HS-5 (cell line): ENCODE data around the gene STX1A.

Experiments used
- DNase-seq: peaks from one replicate; pipeline ENCODE4 v3.0.0-alpha.2; 2012; ENCODE audit warnings: low read depth

The STX1A gene

GRCh38 chr7:73707045-73707631, 12.3 kb downstream of the STX1A start:
- DNase-seq, result no peak

DNA sequence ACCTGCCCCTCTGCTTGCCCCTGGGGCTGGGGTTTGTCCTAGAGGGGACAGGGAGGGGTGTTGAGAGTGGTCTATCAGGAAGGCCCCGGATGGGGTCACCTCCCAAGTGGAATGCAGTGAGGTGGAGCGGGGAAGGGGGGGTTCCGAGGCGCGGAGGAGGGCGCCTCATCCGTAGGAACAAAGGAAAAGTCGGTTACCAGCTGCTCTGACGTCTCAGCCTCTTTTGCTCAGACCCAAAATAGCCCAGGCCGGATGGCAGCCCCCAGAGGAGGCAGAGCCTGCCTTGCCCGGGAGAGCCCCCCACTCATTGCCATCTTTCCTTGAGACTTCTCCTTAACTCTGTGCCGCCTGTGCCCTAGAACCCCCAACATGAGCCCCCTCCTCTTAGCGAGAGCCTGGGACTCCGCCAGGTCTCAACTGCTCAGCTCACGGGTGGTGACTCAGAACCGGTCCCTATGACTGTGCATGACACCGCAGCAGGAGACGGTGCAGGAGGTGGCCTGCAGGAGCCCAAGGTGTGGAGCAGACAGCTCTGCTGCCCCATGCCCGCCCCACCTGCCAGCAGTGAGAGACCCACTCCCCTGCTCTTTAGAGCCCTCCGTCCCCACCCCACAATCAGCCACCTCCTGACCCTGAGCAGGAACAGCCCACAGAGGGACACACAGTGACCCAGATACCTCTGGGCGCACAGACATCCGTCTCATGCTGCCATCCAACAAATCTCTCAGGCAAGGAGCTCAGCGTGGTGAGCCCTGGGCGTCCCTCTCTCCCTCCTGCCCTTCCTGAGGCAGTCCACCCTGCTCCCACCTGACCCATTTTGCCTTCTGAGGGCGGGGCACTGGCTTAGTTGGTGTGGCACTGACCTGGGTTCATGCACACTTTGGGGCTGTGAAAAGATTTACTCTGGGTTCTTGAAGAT, 13.1 kb downstream of the STX1A start:
- DNase-seq, result no peak

- no peak for DNase-seq
Observed at GRCh38 chr7:73705551-73705920, 13.9 kb downstream of the STX1A start.

GRCh38 chr7:73704640-73705550, 14.6 kb downstream of the STX1A start:
- DNase-seq, result no peak

- no peak for DNase-seq
Observed at GRCh38 chr7:73703757-73704639, 15.5 kb downstream of the STX1A start.

DNA sequence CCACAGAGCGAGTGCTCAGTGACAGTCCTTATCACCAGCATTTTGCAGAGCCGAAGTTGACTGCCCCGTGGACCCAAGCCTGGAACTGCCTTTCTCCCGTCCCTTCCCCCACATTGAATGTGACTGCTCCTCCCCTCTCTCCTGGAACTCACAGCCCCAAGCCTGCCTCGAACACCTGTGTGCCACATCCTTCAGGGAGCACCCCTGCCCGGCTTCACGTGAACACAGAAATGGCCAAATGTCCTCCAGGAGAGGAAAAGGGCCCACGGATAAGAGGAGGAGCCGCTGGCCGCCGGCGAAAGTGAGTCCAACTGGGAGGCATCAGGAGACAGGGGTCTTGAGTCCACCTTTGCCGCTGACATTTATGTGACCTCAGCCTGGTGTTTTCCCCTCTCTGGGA, 16.2 kb downstream of the STX1A start:
- DNase-seq, result no peak

- no peak for DNase-seq
Observed at GRCh38 chr7:73702665-73703064, 16.8 kb downstream of the STX1A start.

- no peak for DNase-seq
Observed at GRCh38 chr7:73702226-73702625, 17.2 kb downstream of the STX1A start.

GRCh38 chr7:73701357-73701995, 18.0 kb downstream of the STX1A start:
- no peak for DNase-seq

DNA sequence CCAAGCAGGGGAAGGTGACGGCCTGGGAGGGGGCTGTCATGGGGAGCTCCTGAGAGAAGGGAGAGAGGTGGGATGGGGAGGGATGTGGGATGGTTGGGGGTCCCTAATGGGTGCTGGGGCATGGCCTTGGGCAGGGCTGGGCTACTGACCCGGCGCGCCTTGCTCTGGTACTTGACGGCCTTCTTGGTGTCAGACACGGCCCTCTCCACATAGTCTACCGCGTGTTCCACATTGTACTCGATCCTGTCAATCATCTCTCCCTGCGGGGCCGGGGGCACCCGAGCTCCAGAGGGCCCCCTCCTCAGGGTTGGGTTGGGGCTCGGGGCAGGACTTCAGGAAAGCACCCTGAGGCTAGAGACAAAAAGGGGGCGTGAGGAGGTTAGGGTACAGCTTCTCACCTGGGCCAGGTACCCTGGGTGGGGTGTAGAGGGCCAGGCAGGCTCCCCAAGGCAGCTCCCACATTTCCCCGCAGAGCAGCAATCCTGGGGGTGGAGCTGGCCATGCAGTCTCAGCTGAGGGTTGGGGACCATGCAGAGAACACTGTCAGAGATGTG, 18.8 kb downstream of the STX1A start:
- DNase-seq, result no peak

DNA sequence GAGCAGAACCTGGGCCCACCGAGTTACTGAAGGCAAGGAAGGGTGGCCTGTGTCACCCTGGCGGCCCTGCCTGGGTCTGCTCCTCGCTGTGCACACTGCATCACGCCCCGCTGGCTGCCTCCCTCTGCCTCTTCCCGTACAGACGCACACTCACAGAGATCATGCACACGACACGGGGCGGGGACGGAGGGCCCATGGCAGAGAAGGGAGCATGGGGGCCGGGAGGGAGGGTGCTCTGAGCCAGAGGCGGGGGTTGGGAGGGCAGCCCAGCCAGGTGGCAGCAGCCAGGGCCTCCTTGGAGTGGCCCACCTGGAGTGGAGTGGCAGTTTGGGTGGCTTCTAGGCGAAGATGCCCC, 19.4 kb downstream of the STX1A start:
- DNase-seq, result no peak

- DNase-seq, result no peak
Observed at GRCh38 chr7:73699370-73700068, 19.9 kb downstream of the STX1A start.

- DNase-seq, result no peak
Observed at GRCh38 chr7:73698410-73698809, 21.1 kb downstream of the STX1A start.

GRCh38 chr7:73696372-73696771, 23.1 kb downstream of the STX1A start:
- no peak for DNase-seq

GRCh38 chr7:73690646-73691045, 28.8 kb downstream of the STX1A start:
- DNase-seq, result no peak

GRCh38 chr7:73688288-73688687, 31.2 kb downstream of the STX1A start:
- no peak for DNase-seq

DNA sequence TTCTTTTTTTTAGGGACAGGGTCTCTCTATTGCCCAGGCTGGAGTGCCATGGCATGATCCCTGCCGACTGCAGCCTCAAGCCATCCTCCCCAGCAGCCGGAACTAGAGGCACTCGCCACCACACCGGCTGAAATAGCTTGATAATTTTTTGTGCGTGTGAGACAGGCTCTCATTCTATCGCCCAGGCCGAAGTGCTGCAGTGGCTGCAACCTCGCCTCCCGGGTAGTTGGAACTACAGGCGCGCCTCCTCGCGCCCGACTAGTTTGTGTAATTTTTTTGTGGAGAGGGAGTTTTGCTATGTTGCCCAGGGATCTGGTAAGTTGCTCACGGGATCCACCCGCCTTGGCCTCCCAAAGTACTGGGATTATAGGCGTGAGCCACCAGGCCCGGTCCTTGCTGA, 34.2 kb downstream of the STX1A start:
- no peak for DNase-seq

- DNase-seq, result no peak
Observed at GRCh38 chr7:73683788-73684693, 35.4 kb downstream of the STX1A start.
